Osteoblast (primary cell): Measurements from ENCODE around the gene ACTG2. TPM values are rescaled to one million over a fixed set of nuclear protein-coding genes. Genes with fewer than 3 reads are reported as not detected.

ENCODE experiments used
- DNase-seq: peaks from one replicate; pipeline ENCODE4 v3.0.0; 2011; ENCODE audit warnings: low spot score, mixed read lengths; ENCODE audit not compliant: insufficient read length; ENCODE audit errors: missing footprints
- H2AFZ ChIP-seq: 2 replicates; pipeline ENCODE4 v1.6.0; 2011; ENCODE audit warnings: mild to moderate bottlenecking, low read length
- H3K27ac ChIP-seq: 2 replicates; pipeline ENCODE4 v1.5.1; 2011; ENCODE audit warnings: mild to moderate bottlenecking, low read depth, low read length, moderate library complexity
- H3K27me3 ChIP-seq: 2 replicates; pipeline ENCODE4 v1.6.0; 2012; ENCODE audit warnings: mild to moderate bottlenecking, control low read depth, inconsistent platforms, low read length, moderate library complexity; ENCODE audit not compliant: insufficient read depth
- H3K36me3 ChIP-seq: 2 replicates; pipeline ENCODE4 v1.5.1; 2011; ENCODE audit warnings: mild to moderate bottlenecking, low read length, control low read depth, moderate library complexity; ENCODE audit not compliant: insufficient read depth
- H3K4me1 ChIP-seq: 2 replicates; pipeline ENCODE4 v1.5.1; 2011; ENCODE audit warnings: mild to moderate bottlenecking, low read length, control low read depth, moderate library complexity; ENCODE audit not compliant: insufficient read depth
- H3K4me2 ChIP-seq: 2 replicates; pipeline ENCODE4 v1.6.0; 2011; ENCODE audit warnings: mild to moderate bottlenecking, low read length; ENCODE audit not compliant: insufficient read depth
- H3K4me3 ChIP-seq: fragments of 200-600 bp; sonication (generic); 3 replicates; pipeline ENCODE4 v1.5.1; 2012; ENCODE audit warnings: mild to moderate bottlenecking, low read length, inconsistent platforms; ENCODE audit not compliant: insufficient read depth
- H3K79me2 ChIP-seq: 2 replicates; pipeline ENCODE4 v1.6.0; 2012; ENCODE audit warnings: mild to moderate bottlenecking, low read length, control low read depth, inconsistent platforms; ENCODE audit not compliant: insufficient read depth
- H3K9me3 ChIP-seq: 2 replicates; pipeline ENCODE4 v1.5.1; 2011; ENCODE audit warnings: low read depth, low read length, control low read depth
- H4K20me1 ChIP-seq: 2 replicates; pipeline ENCODE4 v1.6.0; 2012; ENCODE audit warnings: mild to moderate bottlenecking, low read length, control low read depth; ENCODE audit not compliant: insufficient read depth
- CTCF ChIP-seq: IDR thresholded peaks from 2 replicates; pipeline ENCODE4 v1.5.1; 2011; ENCODE audit warnings: mild to moderate bottlenecking, low read depth, low read length, moderate library complexity; ENCODE audit errors: extremely low read depth
- total RNA-seq: library from RNA; depleted of rRNA; stranded (reverse); fragments of >200 nt; gene quantifications from 2 replicates; pipeline ENCODE4 v1.2.3, GENCODE V29; 2012

ACTG2 gene
- total RNA-seq, 1 donor = 0.72 TPM

GRCh38 chr2:73889206-73889605 lies 3.6 kb upstream of the ACTG2 start:
- Histone ChIP-seq H3K9me3 (no peaks in the 10 kb centered on the region), H3K4me3 (no peak overlapping the region), H3K36me3 (no peaks in the 10 kb centered on the region), H4K20me1 (peaks cover 2% of the 10 kb centered on the region), H2AFZ (no peak overlapping the region), H3K27me3 (peaks cover 62% of the 10 kb centered on the region), H3K79me2 (no peaks in the 10 kb centered on the region), H3K4me1 (no peaks in the 10 kb centered on the region), H3K4me2 (no peak overlapping the region), H3K27ac (no peak overlapping the region)
- TF ChIP-seq CTCF = no peak
- DNase-seq = no peak

GRCh38 chr2:73890301-73891092 lies 2.3 kb upstream of the ACTG2 start:
- no peaks in the 10 kb centered on the region for H3K4me1 ChIP-seq
- H3K27ac ChIP-seq = no peak overlapping the region
- no peaks in the 10 kb centered on the region for H3K9me3 ChIP-seq
- H3K27me3 ChIP-seq = peaks cover 66% of the 10 kb centered on the region
- no peaks in the 10 kb centered on the region for H3K79me2 ChIP-seq
- H3K4me3 ChIP-seq = no peak overlapping the region
- H3K36me3 ChIP-seq = no peaks in the 10 kb centered on the region
- TF ChIP-seq CTCF = no peak
- no peak overlapping the region for H3K4me2 ChIP-seq
- no peak for DNase-seq
- peaks cover 2% of the 10 kb centered on the region for H4K20me1 ChIP-seq
- no peak overlapping the region for H2AFZ ChIP-seq

GRCh38 chr2:73891276-73891901 lies 1.4 kb upstream of the ACTG2 start:
- H3K27me3 ChIP-seq = peaks cover 61% of the 10 kb centered on the region
- no peak overlapping the region for H3K4me3 ChIP-seq
- peaks cover 2% of the 10 kb centered on the region for H4K20me1 ChIP-seq
- H3K9me3 ChIP-seq = no peaks in the 10 kb centered on the region
- no peak for DNase-seq
- H3K27ac ChIP-seq = no peak overlapping the region
- peaks cover 3% of the 10 kb centered on the region for H3K4me1 ChIP-seq
- no peak for TF ChIP-seq CTCF
- H2AFZ ChIP-seq = no peak overlapping the region
- no peaks in the 10 kb centered on the region for H3K79me2 ChIP-seq
- no peak overlapping the region for H3K4me2 ChIP-seq
- no peaks in the 10 kb centered on the region for H3K36me3 ChIP-seq

- H3K4me2 ChIP-seq = no peak overlapping the region
- H3K79me2 ChIP-seq = no peaks in the 10 kb centered on the region
- H2AFZ ChIP-seq = no peak overlapping the region
- TF ChIP-seq CTCF = no peak
- H3K4me3 ChIP-seq = no peak overlapping the region
- H3K9me3 ChIP-seq = no peaks in the 10 kb centered on the region
- no peaks in the 10 kb centered on the region for H3K36me3 ChIP-seq
- H4K20me1 ChIP-seq = peaks cover 2% of the 10 kb centered on the region
- peaks cover 68% of the 10 kb centered on the region for H3K27me3 ChIP-seq
- DNase-seq = peak; percentile 60
- H3K27ac ChIP-seq = no peak overlapping the region
- H3K4me1 ChIP-seq = peaks cover 13% of the 10 kb centered on the region
Measured at GRCh38 chr2:73893764-73894474, 1.1 kb downstream of the ACTG2 start.
